Fibroblast of mammary gland (primary cell): ENCODE results near the gene ZIC4.

Experiments
- DNase-seq: peaks from one replicate; pipeline ENCODE4 v3.0.0-alpha.2; 2010; ENCODE audit warnings: low read depth
- H3K4me3 ChIP-seq: 2 replicates; pipeline ENCODE4 v1.5.1; 2011; ENCODE audit warnings: low read depth, mild to moderate bottlenecking, low read length, moderate library complexity; ENCODE audit not compliant: control insufficient read depth
- CTCF ChIP-seq: conservative IDR thresholded peaks from 2 replicates; pipeline ENCODE4 v1.5.1; 2011; ENCODE audit warnings: low read depth, low read length, inconsistent platforms; ENCODE audit not compliant: control insufficient read depth, insufficient read depth

The ZIC4 gene

DNA sequence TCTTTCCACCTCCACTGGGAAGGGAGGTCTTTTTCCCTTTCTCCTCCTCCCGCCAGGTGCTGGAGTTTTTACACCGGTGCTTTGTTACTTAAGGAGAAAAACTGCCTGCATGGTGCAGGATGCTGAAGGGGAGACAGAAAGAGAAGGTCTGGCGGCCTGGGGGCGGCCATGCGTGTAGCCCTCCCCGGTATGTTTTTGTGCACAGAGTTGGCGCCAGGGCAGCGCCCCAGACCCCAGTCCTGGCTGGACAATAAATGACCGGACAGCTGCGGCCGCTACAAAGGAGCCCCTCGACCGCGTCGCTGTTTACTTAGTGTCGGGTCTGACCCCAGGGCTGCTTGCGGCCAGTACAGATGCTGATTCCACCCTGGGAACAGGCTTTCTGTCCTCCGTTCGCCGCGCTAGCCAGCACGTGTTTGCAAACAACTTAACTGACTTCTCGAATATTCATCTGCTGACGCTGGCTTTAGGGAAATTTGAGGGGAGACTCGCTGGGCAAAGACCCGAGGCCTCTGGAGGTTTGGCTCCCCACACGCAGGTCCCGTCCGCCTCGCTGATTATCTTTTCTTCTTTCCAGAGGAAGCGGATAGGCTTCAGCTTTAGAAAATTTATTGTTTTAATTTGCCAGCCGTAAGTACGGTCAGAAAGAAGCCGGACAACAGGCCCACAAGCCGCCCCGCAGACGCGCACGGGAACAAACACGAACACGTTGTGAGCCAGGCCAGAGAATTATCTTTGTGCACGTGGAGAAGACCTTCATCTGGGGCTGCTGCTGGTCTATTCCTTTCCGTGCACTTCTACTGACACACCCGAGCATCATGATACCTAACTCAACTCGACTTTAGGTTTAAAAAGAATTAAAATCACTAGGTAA is 46.9 kb downstream of the ZIC4 start:
- no peak for TF ChIP-seq CTCF
- no peak for DNase-seq
- no peak overlapping the region for H3K4me3 ChIP-seq

DNA sequence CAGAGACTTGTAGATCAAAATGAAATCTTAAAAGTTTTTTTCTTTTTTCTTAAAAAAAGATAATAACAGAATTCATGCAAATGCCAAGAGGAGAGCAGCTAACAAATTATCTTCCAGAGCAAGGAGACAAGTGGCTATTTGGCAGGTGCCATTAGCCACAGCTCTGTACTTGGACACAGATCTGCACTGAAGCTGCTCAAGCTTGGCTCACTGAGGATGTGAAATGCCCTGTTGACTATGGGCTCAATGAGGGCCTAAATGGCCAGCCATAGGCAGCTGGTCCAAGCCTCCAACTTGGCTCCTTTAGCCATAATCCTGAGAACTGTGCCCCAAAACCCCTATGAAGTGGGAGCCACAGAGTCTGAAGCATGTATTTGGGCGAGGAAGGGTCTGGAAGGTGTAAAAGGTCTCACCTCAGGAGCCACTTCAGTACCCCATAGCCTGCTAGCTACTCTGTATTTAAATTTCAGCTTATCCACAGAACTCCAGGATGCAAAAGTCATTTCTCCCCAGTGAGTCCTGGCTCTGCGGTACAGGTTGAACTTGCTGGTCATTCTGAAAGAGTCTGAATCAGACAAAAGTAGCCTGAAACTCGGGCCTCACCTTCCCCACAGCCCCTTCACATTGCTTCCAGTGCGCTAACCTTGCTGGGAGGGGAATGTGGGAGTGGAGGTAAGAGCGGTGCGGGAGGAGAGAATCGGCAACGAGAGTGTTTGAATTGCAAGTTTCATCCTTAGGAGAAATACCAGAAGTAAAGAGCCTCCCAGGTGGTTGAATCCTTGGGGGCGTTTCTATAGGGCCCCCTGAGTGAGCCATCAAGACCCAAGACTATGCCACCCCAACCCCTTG is 48.0 kb downstream of the ZIC4 start:
- H3K4me3 ChIP-seq, result no peak overlapping the region
- no peak for DNase-seq
- TF ChIP-seq CTCF, result no peak

DNA sequence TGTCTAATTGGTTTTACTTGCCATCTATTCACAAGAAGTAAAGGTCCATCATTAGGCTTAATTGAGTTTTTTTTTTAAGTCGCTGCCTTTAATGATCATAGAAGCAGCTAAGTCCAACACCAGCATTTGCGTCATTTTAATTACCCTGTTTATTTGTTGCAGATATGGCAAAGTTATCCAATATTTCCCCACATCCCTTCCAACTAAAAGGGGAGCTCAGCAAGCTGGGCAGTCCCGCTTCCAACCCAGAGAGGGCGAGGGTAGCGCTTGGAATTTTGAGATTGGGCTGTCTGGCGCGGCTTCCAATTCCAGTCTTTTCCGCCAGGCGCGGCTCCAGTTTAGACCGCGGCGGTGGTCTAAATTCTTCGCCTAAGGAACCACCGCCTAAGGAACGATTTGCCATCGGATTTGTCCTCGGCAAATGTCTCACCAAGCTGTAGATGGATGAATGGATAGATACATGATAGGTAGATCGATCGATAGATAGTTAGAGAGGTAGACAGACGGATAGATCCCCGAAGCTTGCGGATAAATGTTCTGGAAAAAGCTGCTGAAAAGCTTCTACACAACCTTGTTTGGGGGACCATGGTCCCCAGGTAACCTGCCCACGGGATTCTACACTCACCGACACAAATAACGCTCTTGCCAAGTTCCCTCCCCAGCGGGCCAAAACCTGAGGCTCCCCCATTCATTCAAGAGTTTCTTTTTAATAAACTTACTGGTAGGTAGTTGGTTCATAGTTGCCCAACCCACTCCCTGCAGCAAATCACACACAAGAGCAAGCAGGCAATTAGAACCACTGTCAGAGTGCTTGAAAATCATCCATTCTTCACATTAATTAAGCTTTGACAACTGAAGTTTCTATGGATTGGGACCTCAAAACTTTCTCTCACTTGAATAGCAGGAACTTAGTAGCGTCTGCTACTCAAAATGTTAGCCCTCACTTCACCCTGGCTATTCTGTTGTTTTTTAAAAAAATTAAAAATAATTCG is 49.1 kb downstream of the ZIC4 start:
- no peak overlapping the region for H3K4me3 ChIP-seq
- peak; percentile 3 for DNase-seq
- TF ChIP-seq CTCF, result peak; percentile 23

DNA sequence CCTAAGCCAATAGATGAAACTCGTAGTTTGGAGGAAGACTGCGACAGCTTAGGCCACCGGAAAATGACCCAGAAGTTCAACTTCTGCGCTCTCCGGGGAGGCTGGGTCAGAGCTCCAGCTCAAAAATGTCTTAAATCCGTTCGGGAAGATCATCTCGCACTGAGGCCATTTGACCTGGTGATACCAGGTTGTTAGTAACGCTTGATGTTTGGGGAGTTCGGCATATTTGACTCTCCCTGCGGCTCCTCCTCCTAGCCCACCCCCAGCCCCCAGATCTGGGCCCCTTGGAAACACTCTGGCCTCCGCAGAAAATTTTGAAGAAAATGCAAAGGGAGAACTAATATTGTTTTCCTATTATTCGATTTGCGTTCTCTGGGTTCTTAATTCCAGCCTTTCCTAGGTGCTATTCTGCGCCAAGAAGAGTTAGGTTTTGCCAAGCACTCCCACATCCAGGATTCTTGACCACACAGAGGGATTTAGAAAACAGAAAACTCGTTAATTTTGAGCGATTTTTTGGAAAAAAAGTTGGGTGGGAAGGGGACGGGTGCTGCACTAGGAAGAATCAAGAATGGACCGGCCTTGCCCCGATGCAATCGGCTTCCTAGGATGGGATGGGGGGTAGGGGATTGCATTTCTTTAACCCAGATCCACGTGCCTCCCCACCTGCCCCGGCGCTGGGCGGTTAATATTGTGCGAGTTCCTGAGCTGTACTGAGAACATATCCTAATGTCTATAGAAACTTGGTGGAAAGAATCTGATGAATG is 50.0 kb downstream of the ZIC4 start:
- no peak for DNase-seq
- H3K4me3 ChIP-seq, result no peak overlapping the region
- no peak for TF ChIP-seq CTCF

DNA sequence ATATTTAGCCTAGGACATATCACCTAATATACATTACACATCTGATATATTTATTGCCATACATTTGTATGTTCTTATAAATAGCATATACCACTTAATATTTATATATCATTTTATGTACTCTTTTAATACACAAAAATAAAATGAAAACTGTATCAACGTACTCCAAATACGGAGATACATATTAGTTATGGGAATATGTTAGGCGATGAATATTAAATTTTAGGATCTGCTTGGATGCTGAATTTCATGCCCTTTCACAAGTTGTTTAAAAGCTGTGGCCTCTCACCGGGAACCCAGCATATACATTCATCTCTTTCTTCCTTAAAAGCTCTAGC is 50.6 kb downstream of the ZIC4 start:
- TF ChIP-seq CTCF, result no peak
- H3K4me3 ChIP-seq, result no peak overlapping the region
- DNase-seq, result no peak
